Prostate gland (tissue), 2 donors: Measurements from ENCODE around the gene FOXD1.
"Not testable (repeated sequence)": the region's sequence is repeated elsewhere in the genome, so short reads cannot be mapped to it uniquely, and the experiment has no call there.

Experiments
- POLR2A ChIP-seq: fragments of 450-650 bp; IDR thresholded peaks from one replicate; pipeline ENCODE4 v1.6.1; 2016; ENCODE audit warnings: antibody characterized with exemption, mild to moderate bottlenecking
- POLR2AphosphoS5 ChIP-seq: sonication (generic); formaldehyde crosslinking; IDR thresholded peaks from one replicate; pipeline ENCODE4 v1.6.1; 2017; ENCODE audit warnings: antibody characterized with exemption
- TF ChIP-seq, protein P1 (sequence below), 4 experiments: fragments of 200-600 bp in 2 of 4; fragments of 450-650 bp in 2 of 4; sonication (generic) in 2 of 4; IDR thresholded peaks; 1 replicate in 3 of 4; 2 replicates in 1 of 4; pipeline ENCODE4 v1.5.1; 2016 to 2019; ENCODE audit warnings: antibody characterized with exemption in 4 of 4, mild to moderate bottlenecking in 2 of 4, moderate library complexity in 2 of 4

DNA sequence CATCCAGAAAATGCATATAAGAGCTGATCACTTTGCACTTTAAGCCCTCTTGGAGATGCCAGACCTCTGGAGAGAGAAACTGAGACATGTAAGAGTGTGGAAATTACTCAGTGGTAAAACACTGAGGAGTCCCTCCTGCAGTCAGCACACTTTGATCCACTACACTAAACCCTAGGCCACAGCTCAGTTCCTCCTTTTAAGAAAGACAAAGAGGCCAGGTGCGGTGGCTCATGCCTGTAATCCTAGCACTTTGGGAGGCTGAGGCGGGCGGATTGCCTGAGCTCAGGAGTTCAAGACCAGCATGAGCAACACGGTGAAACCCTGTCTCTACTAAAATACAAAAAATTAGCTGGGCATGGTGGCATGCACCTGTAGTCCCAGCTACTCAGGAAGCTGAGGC lies 38.7 kb upstream of the FOXD1 start:
- TF ChIP-seq, protein P1, sequence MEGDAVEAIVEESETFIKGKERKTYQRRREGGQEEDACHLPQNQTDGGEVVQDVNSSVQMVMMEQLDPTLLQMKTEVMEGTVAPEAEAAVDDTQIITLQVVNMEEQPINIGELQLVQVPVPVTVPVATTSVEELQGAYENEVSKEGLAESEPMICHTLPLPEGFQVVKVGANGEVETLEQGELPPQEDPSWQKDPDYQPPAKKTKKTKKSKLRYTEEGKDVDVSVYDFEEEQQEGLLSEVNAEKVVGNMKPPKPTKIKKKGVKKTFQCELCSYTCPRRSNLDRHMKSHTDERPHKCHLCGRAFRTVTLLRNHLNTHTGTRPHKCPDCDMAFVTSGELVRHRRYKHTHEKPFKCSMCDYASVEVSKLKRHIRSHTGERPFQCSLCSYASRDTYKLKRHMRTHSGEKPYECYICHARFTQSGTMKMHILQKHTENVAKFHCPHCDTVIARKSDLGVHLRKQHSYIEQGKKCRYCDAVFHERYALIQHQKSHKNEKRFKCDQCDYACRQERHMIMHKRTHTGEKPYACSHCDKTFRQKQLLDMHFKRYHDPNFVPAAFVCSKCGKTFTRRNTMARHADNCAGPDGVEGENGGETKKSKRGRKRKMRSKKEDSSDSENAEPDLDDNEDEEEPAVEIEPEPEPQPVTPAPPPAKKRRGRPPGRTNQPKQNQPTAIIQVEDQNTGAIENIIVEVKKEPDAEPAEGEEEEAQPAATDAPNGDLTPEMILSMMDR (IDR thresholded peaks at IDR 0.05): not testable (repeated sequence)
- not testable (repeated sequence) for TF ChIP-seq POLR2A, POLR2AphosphoS5
